Calu3 (cell line): ENCODE measurements around the gene ITK. TPM values are rescaled to one million over a fixed set of nuclear protein-coding genes. Genes with fewer than 3 reads are reported as not detected.

Experiments used
- BruUV-seq: library from RNA; stranded (reverse); fragments of 400-500 nt; replicated peaks from 2 replicates; lab custom pipeline; 2021; lab: Mats Ljungman, UMichigan
- CTCF ChIA-PET: fragments of 300-600 bp; sonication (Branson Sonifier 250); formaldehyde crosslinking; loops from one replicate; lab custom pipeline; 2022; ENCODE audit warnings: antibody characterized with exemption; lab: Charles Lee
- DNase-seq: peaks from one replicate; pipeline ENCODE4 v3.0.0; 2022
- H3K27ac Mint-ChIP-seq: one replicate; pipeline ENCODE4 v1.8.0; 2022; ENCODE audit warnings: mixed read lengths; ENCODE audit not compliant: unreplicated experiment
- H3K27me3 Mint-ChIP-seq: one replicate; pipeline ENCODE4 v1.8.0; 2022; ENCODE audit warnings: mixed read lengths; ENCODE audit not compliant: unreplicated experiment
- H3K36me3 Mint-ChIP-seq: one replicate; pipeline ENCODE4 v1.8.0; 2022; ENCODE audit warnings: mild to moderate bottlenecking, moderate library complexity, mixed read lengths; ENCODE audit not compliant: insufficient read depth, unreplicated experiment
- H3K4me1 Mint-ChIP-seq: one replicate; pipeline ENCODE4 v1.8.0; 2022; ENCODE audit warnings: mild to moderate bottlenecking, low read depth, mixed read lengths; ENCODE audit not compliant: unreplicated experiment
- H3K4me3 Mint-ChIP-seq: one replicate; pipeline ENCODE4 v1.8.0; 2022; ENCODE audit warnings: mild to moderate bottlenecking, low read depth, moderate library complexity, mixed read lengths; ENCODE audit not compliant: unreplicated experiment
- H3K9me3 Mint-ChIP-seq: one replicate; pipeline ENCODE4 v1.8.0; 2022; ENCODE audit warnings: low read depth, mixed read lengths; ENCODE audit not compliant: unreplicated experiment
- CTCF ChIP-seq: fragments of 200-600 bp; IDR thresholded peaks from one replicate; pipeline ENCODE4 v1.8.0; 2022; ENCODE audit warnings: antibody characterized with exemption; ENCODE audit not compliant: unreplicated experiment
- intact Hi-C: fragments of 100-400 bp; cut with micrococcal nuclease; formaldehyde crosslinking; loops from one replicate; pipeline ENCODE4 v1.10.0; 2022; ENCODE audit not compliant: unreplicated experiment
- total RNA-seq: library from RNA; stranded (reverse); gene quantifications from 2 replicates; pipeline ENCODE4 v1.2.3, GENCODE V29; 2022

Gene ITK
- total RNA-seq, 1 experiment from 2014 or later = not detected

- H3K36me3 Mint-ChIP-seq = no peaks in the 10 kb centered on the region
- no peak for DNase-seq
- no peaks in the 10 kb centered on the region for H3K27me3 Mint-ChIP-seq
- CTCF ChIA-PET = no interaction called here
- intact Hi-C loops = no loop called here
- no TSS peak for BruUV-seq
- no peaks in the 10 kb centered on the region for H3K9me3 Mint-ChIP-seq
- H3K4me3 Mint-ChIP-seq = no peak overlapping the region
- H3K4me1 Mint-ChIP-seq = peaks cover 11% of the 10 kb centered on the region
- TF ChIP-seq CTCF = no peak
- no peak overlapping the region for H3K27ac Mint-ChIP-seq
Measured at GRCh38 chr5:157284458-157285212, 104.0 kb downstream of the ITK start.

GRCh38 chr5:157285310-157286035 is 104.8 kb downstream of the ITK start:
- Mint-ChIP-seq H3K27me3 (no peaks in the 10 kb centered on the region), H3K36me3 (no peaks in the 10 kb centered on the region), H3K4me1 (peaks cover 19% of the 10 kb centered on the region), H3K27ac (no peak overlapping the region), H3K4me3 (no peak overlapping the region), H3K9me3 (no peaks in the 10 kb centered on the region)
- intact Hi-C loops = no loop called here
- BruUV-seq = no TSS peak
- CTCF ChIA-PET = no interaction called here
- DNase-seq = no peak
- no peak for TF ChIP-seq CTCF

GRCh38 chr5:157286761-157287211 is 106.1 kb downstream of the ITK start:
- Mint-ChIP-seq H3K27ac (no peak overlapping the region), H3K27me3 (no peaks in the 10 kb centered on the region), H3K4me1 (peaks cover 32% of the 10 kb centered on the region), H3K36me3 (peaks cover 9% of the 10 kb centered on the region), H3K9me3 (no peaks in the 10 kb centered on the region), H3K4me3 (no peak overlapping the region)
- no TSS peak for BruUV-seq
- TF ChIP-seq CTCF = no peak
- CTCF ChIA-PET = interaction anchor here (1.3 kb wide), 1 partner anchor 13 kb away, joined by 3 read pairs; no protein-coding TSS in a partner anchor
- no peak for DNase-seq
- intact Hi-C loops = no loop called here

GRCh38 chr5:157288405-157289163 is 107.9 kb downstream of the ITK start:
- Mint-ChIP-seq H3K36me3 (peaks cover 9% of the 10 kb centered on the region), H3K27ac (no peak overlapping the region), H3K9me3 (no peaks in the 10 kb centered on the region), H3K4me1 (peaks cover 34% of the 10 kb centered on the region), H3K27me3 (no peaks in the 10 kb centered on the region), H3K4me3 (no peak overlapping the region)
- CTCF ChIA-PET = no interaction called here
- no TSS peak for BruUV-seq
- no peak for DNase-seq
- intact Hi-C loops = no loop called here
- TF ChIP-seq CTCF = no peak
